CD4-positive, alpha-beta T cell treated with Interleukin-21 for 1 hour (primary cell): ENCODE data around the gene MRPS18A.

Source experiments
- DNase-seq: peaks from one replicate; pipeline ENCODE4 v3.0.0-alpha.2; 2020

The MRPS18A gene

GRCh38 chr6:43695967-43696291 is 8.3 kb upstream of the MRPS18A start:
- DNase-seq, result no peak

- DNase-seq, result no peak
Observed at GRCh38 chr6:43695215-43695966, 7.8 kb upstream of the MRPS18A start.

- DNase-seq, result no peak
Observed at GRCh38 chr6:43689421-43689820, 1.8 kb upstream of the MRPS18A start.

GRCh38 chr6:43687079-43687436 is 533 bp downstream of the MRPS18A start:
- DNase-seq, result no peak

GRCh38 chr6:43683708-43684455 is 3.7 kb downstream of the MRPS18A start:
- DNase-seq, result no peak

- DNase-seq, result no peak
Observed at GRCh38 chr6:43682724-43683429, 4.7 kb downstream of the MRPS18A start.

GRCh38 chr6:43681303-43681702 is 6.3 kb downstream of the MRPS18A start:
- no peak for DNase-seq

- no peak for DNase-seq
Observed at GRCh38 chr6:43680308-43681200, 7.0 kb downstream of the MRPS18A start.

- DNase-seq, result no peak
Observed at GRCh38 chr6:43679057-43679456, 8.5 kb downstream of the MRPS18A start.

GRCh38 chr6:43678341-43678740 is 9.2 kb downstream of the MRPS18A start:
- no peak for DNase-seq

- DNase-seq, result no peak
Observed at GRCh38 chr6:43677759-43678158, 9.8 kb downstream of the MRPS18A start.

GRCh38 chr6:43676962-43677606 is 10.5 kb downstream of the MRPS18A start:
- DNase-seq, result no peak

GRCh38 chr6:43674921-43675320 is 12.7 kb downstream of the MRPS18A start:
- DNase-seq, result no peak

- no peak for DNase-seq
Observed at GRCh38 chr6:43674291-43674690, 13.3 kb downstream of the MRPS18A start.

- no peak for DNase-seq
Observed at GRCh38 chr6:43673444-43674084, 14.0 kb downstream of the MRPS18A start.

- no peak for DNase-seq
Observed at GRCh38 chr6:43671801-43672690, 15.5 kb downstream of the MRPS18A start.

GRCh38 chr6:43671011-43671800 is 16.4 kb downstream of the MRPS18A start:
- no peak for DNase-seq

GRCh38 chr6:43670623-43670986 is 17.0 kb downstream of the MRPS18A start:
- DNase-seq, result no peak

- DNase-seq, result no peak
Observed at GRCh38 chr6:43669922-43670622, 17.5 kb downstream of the MRPS18A start.
